Activated T-cell treated with anti-CD3 and anti-CD28 coated beads, Interleukin-2, amount 50 U/mL, for 1 hour (primary cell): Measurements from ENCODE around the gene KBTBD13.

Experiments
- DNase-seq: peaks from one replicate; pipeline ENCODE4 v3.0.0-alpha.2; 2020

The KBTBD13 gene

GRCh38 chr15:65115542-65115941, 39.0 kb downstream of the KBTBD13 start:
- no peak for DNase-seq
